Tibial artery (tissue), 4 donors: Measurements from ENCODE around the gene TINAGL1.

Experiments used
- DNase-seq, 2 donors: peaks; one replicate each; pipeline ENCODE4 v3.0.0-alpha.2; 2019
- H3K27ac ChIP-seq, 2 donors: fragments of 200-600 bp; sonication (generic) in 1 of 2; 1 replicate in 1 of 2; 2 replicates in 1 of 2; pipeline ENCODE4 v1.5.1; 2018 to 2019; ENCODE audit warnings: mild to moderate bottlenecking in 1 of 2
- H3K27me3 ChIP-seq, 2 donors: fragments of 200-600 bp; sonication (generic) in 1 of 2; one replicate each; pipeline versions ENCODE4 v1.5.1 to v1.6.0; 2016 to 2019
- H3K36me3 ChIP-seq, 3 donors: fragments of 200-600 bp; sonication (generic) in 2 of 3; one replicate each; pipeline ENCODE4 v1.5.1; 2016 to 2019; ENCODE audit warnings: mild to moderate bottlenecking in 2 of 3
- H3K4me1 ChIP-seq, 4 donors: fragments of 200-600 bp; sonication (generic) in 2 of 4; 1 replicate in 3 of 4; 2 replicates in 1 of 4; pipeline ENCODE4 v1.5.1; 2016 to 2019
- H3K4me3 ChIP-seq, 2 donors: fragments of 200-600 bp; sonication (generic) in 1 of 2; 1 replicate in 1 of 2; 2 replicates in 1 of 2; pipeline ENCODE4 v1.5.1; 2018 to 2019; ENCODE audit warnings: mild to moderate bottlenecking in 2 of 2
- H3K9me3 ChIP-seq, 3 donors: fragments of 200-600 bp; sonication (generic) in 1 of 3; one replicate each; pipeline ENCODE4 v1.5.1; 2016 to 2019
- CTCF ChIP-seq, 2 experiments: fragments of 200-600 bp in 1 of 2; fragments of 450-650 bp in 1 of 2; IDR thresholded peaks; one replicate each; pipeline ENCODE4 v1.5.1; 2017 to 2019; ENCODE audit warnings: antibody characterized with exemption in 2 of 2, mild to moderate bottlenecking in 1 of 2, moderate library complexity in 1 of 2
- intact Hi-C: fragments of 100-400 bp; cut with DNase I; formaldehyde crosslinking; loops from one replicate; pipeline ENCODE4 v1.15.0; 2023; ENCODE audit warnings: low total_unique reads

Gene TINAGL1

GRCh38 chr1:31569596-31570173 lies 6.6 kb upstream of the TINAGL1 start:
- H3K4me1 ChIP-seq = peaks cover 0 to 77% (median 60%) of the 10 kb centered on the region in 4 donors

DNA sequence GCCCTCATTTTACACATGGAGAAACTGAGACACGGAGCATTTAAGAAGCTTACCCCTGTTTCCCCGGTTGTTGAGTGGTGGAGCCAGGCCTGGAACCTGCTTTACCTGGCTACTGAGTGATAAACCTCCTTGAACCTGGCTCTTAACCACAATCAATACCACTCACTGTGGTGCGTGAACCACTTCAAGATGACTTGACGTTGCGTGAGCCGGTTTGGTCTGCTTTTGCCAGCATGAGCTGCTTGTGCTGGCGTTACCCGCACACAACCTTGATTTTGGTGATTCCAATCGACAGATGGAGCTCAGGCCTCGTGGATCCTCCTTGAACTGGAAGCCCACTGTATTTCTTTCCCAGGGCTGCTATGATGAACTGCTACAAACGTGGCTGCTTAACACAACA lies 6.1 kb upstream of the TINAGL1 start:
- Histone ChIP-seq H3K27me3 (no peaks in the 10 kb centered on the region), H3K36me3 (no peaks in the 10 kb centered on the region), H3K4me3 (no peak overlapping the region), H3K27ac (peak overlapping the region; percentile 87 to 91), H3K4me1 (peaks cover 0 to 78% (median 60%) of the 10 kb centered on the region in 4 donors), H3K9me3 (no peaks in the 10 kb centered on the region)
- TF ChIP-seq CTCF (IDR thresholded peaks at IDR 0.05) = no peak
- intact Hi-C loops = no loop called here
- DNase-seq = no peak

More at GRCh38 chr1:31569596-31570173, 6.6 kb upstream of the TINAGL1 start:
- Histone ChIP-seq H3K27me3 (no peaks in the 10 kb centered on the region), H3K27ac (peak overlapping the region; percentile 87 to 91), H3K36me3 (no peaks in the 10 kb centered on the region), H3K9me3 (no peaks in the 10 kb centered on the region), H3K4me3 (no peak overlapping the region)
- intact Hi-C loops = no loop called here
- TF ChIP-seq CTCF (IDR thresholded peaks at IDR 0.05) = no peak
- no peak for DNase-seq

DNA sequence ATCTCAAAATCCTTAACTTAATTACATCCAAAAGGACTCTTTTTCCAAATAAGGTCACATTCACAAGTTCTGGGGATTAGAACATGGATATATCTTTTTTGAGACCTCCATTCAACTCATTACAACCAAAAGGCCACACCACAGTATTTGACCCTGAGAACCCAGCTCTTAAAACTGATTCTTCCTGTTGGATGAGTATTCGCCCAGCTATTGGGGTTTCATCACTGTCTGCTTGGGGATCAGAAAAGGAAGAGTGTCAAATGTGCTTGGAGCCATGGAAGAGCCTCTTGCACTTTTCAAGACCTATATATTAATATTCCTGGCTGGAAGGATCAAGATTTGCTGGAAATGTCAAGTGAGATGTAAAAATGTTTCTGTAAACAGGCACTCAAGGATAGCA lies 5.4 kb upstream of the TINAGL1 start:
- Histone ChIP-seq H3K36me3 (no peaks in the 10 kb centered on the region), H3K4me1 (peaks cover 0 to 85% (median 67%) of the 10 kb centered on the region in 4 donors), H3K27ac (peak overlapping the region; percentile 87 to 91), H3K4me3 (no peak overlapping the region), H3K9me3 (no peaks in the 10 kb centered on the region), H3K27me3 (no peaks in the 10 kb centered on the region)
- TF ChIP-seq CTCF (IDR thresholded peaks at IDR 0.05) = no peak
- DNase-seq = no peak
- intact Hi-C loops = no loop called here

DNA sequence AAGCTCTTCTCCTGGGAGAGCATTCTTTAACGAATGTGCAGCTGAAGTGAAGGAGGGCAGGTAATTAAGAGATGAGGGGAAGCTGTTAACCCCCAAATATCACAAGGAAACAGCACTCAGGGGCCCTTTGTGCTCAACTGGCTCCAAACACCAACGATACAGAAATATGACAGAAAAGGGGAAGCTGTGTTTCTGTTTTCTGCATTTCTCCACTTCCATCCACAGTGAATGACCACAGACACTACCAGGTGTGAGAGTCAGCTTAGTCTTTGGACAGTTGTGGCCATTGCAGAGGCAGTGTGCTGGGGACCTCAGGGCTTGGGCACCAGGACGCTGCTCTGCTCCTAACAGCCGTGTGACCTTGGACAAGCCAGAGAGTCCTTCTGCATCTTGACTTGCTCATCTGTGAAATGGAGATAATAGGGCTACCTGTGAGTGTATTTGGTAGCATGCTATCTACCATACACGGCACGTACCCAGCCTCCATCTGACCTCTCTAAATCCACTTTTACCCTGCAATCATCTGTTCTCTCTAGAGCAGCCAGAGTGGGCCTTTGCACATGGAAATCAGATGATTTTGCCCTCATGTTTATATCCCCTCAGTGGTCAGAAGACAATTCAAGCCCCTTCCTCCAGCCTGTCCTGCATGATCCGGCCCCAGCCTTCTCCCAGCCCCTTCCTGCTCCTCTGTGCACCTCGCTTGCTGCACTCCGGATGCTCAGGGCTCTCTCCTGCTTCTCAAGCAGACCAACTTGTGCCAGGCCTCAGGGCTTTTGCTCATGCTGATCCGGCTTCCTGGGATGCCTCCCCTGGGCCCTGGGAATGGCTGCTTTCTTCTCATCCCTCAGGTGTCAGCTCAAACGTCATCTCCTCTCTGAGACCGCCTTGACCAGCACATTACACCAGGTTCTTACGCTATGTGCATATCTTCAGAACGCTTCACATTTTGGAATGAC lies 4.7 kb upstream of the TINAGL1 start:
- Histone ChIP-seq H3K9me3 (no peaks in the 10 kb centered on the region), H3K27me3 (no peaks in the 10 kb centered on the region), H3K4me3 (no peak overlapping the region), H3K36me3 (no peaks in the 10 kb centered on the region), H3K4me1 (peaks cover 0 to 88% (median 69%) of the 10 kb centered on the region in 4 donors), H3K27ac (peak overlapping the region; percentile 87 to 91)
- intact Hi-C loops = no loop called here
- peak in 1 of 2 donors; percentile 9 for DNase-seq
- no peak for TF ChIP-seq CTCF (IDR thresholded peaks at IDR 0.05)

DNA sequence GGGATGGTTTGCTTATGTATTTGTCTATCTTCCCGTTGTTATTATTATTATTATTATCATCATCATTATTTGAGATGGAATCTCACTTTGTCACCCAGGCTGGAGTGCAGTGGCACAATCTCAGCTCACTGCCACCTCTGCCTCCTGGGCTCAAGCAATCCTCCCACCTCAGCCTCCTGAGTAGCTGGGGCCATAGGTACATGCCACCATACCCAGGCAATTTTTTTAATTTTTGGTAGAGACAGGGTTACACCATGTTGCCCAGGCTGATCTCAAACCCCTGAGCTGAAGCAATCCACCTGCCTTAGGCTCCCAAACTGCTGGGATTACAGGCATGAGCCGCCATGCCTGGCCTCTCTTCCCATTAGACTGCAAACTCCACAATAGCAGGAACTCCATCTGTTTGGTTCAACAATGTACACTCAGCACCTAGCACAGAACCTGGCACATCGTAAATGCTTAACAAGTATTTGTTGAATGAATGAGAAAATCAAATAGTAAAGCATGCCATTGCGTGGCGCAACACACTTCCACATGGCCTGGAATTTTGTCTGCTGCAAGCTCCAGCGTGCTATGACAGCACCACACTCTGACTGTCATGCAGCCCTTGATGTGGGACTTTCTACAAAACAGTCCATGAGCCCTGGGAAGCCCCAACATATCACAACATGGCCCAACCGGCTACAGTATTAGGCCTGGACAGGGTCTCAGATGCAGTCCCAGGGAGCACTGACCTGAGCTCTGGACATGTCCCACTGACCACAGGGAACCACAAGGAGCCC lies 3.8 kb upstream of the TINAGL1 start:
- no peak overlapping the region for H3K4me3 ChIP-seq
- H3K4me1 ChIP-seq = peaks cover 0 to 81% (median 65%) of the 10 kb centered on the region in 4 donors
- intact Hi-C loops = no loop called here
- H3K9me3 ChIP-seq = no peaks in the 10 kb centered on the region
- no peaks in the 10 kb centered on the region for H3K27me3 ChIP-seq
- TF ChIP-seq CTCF (IDR thresholded peaks at IDR 0.05) = no peak
- H3K36me3 ChIP-seq = no peaks in the 10 kb centered on the region
- peak overlapping the region; percentile 87 to 91 for H3K27ac ChIP-seq
- DNase-seq = peak in 1 of 2 donors; percentile 16
